Stimulated activated CD4-positive, alpha-beta T cell treated with anti-CD3 and anti-CD28 coated beads, TNF-alpha, amount 100 ng/mL, for 4 hours (primary cell): ENCODE measurements around the gene PSAP.

ENCODE experiments used
- DNase-seq, 3 experiments: peaks; one replicate each; pipeline ENCODE4 v3.0.0-alpha.2; 2020; ENCODE audit warnings: low read depth in 3 of 3

PSAP gene

GRCh38 chr10:71845410-71846405 lies 5.3 kb downstream of the PSAP start:
- DNase-seq: no peak

GRCh38 chr10:71844695-71845094 lies 6.4 kb downstream of the PSAP start:
- DNase-seq: no peak

DNA sequence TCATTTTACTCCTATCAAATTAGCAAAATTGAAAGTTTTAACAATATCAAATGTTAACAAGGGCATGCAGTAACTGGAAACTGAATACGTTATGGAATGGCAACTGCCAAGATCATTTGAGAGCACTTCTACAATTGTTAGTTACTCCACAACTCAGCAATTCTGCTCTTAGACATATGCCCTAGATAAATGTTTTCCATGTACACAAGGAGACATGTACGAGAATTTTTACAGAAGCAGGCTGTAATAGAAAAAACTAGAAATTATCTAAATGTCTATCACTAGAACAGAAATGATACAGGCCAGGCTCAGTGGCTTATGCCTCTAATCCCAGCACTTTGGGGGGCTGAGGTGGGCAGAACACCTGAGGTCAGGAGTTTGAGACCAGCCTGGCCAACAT lies 7.0 kb downstream of the PSAP start:
- DNase-seq: no peak

GRCh38 chr10:71842856-71843686 lies 8.0 kb downstream of the PSAP start:
- no peak for DNase-seq

- DNase-seq: no peak
Observed at GRCh38 chr10:71842422-71842821, 8.6 kb downstream of the PSAP start.

- DNase-seq: no peak
Observed at GRCh38 chr10:71840958-71841335, 10.1 kb downstream of the PSAP start.

DNA sequence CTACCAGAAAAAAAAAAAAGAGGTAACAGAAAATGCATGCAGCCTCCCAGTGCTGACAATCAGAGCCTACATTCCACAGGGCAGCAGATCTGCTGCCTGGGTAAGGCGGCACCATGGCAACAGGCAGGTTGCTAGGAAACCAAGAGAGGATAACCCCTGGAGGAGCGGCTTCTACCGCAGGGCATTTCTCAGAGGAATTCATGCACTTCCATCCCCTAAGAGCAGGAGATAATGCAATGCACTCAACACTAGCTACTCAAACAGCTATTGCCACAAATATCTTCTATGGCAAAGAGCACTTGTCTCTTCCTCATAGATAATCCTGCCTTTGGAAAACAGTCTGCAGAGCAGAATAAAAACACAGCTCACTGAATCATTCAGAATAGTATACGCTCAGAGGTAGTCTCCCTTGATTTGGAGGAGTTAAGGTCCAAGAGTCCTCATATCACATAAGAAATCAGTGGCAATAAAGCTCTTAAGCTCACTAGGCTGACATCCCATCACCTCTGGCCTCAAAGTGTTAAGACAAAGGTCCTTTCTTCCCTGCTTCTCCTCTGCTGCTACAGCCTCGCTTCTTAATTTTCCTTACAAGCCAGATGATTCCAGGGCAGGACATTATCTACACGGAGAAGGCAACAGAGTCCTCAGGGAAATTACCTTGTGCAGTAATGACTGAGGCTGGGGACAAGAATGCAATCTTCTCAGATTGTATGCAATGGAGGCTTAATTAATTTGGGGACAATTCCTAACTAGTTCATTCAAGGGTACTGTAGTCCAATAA lies 10.7 kb downstream of the PSAP start:
- no peak for DNase-seq

- no peak for DNase-seq
Observed at GRCh38 chr10:71838264-71839211, 12.5 kb downstream of the PSAP start.

GRCh38 chr10:71837098-71837827 lies 13.8 kb downstream of the PSAP start:
- DNase-seq: no peak

- no peak for DNase-seq
Observed at GRCh38 chr10:71836596-71836974, 14.5 kb downstream of the PSAP start.

GRCh38 chr10:71835671-71836595 lies 15.1 kb downstream of the PSAP start:
- no peak for DNase-seq

- no peak for DNase-seq
Observed at GRCh38 chr10:71834343-71834674, 16.7 kb downstream of the PSAP start.

DNA sequence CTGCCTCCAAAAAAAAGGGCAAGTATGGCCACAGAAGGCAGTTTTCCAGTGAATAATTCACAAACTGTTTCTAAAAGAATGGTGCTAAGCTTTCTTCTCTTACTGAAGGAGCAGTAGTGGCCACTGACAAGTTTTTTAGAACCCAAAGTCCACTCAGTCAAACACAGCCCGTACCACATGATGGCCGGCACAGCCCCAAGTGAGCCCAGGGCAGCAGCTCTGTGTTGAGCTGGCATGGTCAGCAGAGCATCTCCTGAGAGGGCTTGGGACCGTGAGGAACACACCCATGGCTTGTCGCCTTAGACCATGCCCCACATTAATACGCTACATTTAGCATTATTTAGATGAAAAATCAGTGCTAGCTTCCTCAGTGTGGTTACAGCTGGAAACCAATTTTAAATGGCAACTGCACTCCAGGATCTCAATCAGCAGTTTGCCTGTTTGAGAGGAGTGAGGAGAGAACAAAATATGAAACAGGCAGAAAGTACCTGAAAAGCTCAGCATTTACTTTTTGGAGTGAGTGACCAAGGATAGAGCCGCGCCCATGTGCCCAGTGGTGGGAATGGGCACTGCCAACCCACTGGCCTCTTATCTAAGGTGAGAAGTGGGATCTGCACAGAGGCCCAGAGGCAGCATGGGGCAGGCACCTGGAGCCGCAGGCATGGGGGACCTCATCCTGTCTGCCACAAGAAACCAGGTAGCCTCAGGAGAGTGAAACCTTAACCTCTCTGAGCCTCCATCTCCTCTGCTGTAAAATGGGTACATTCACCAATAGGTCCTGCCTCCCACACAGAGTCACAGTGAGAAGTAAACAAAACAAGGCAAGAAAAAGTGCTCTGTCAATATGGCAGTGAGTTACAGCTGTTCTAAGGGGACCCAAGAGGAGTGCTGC lies 17.4 kb downstream of the PSAP start:
- DNase-seq: no peak

DNA sequence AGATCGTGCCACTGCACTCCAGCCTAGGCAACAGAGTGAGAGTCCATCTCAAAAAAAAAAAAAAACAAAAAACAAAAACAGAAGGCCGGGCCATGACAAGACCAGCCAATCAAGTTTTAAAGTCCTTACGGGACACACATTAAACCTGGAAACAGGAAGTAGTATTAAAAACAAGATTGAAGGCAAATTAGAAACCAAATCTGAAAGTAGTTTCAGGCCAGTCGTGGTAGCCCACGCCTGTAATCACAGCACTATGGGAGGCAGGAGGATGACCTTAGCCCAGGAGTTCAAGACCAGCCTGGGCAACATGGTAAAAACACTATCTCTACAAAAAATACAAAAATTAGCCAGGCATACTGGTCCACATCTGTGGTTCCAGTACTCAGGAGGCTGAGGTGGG lies 18.1 kb downstream of the PSAP start:
- no peak for DNase-seq

GRCh38 chr10:71831646-71832552 lies 19.2 kb downstream of the PSAP start:
- no peak for DNase-seq

- DNase-seq: no peak
Observed at GRCh38 chr10:71830726-71831125, 20.3 kb downstream of the PSAP start.

GRCh38 chr10:71829896-71830295 lies 21.2 kb downstream of the PSAP start:
- no peak for DNase-seq
